Thoracic aorta (tissue), 2 donors: ENCODE data around the gene SHANK3. TPM values are rescaled to one million over a fixed set of nuclear protein-coding genes. Genes with fewer than 3 reads are reported as not detected.

ENCODE experiments used
- ATAC-seq: fragments of 150-250 bp; one replicate; pipeline ENCODE4 v1.8.0; 2017; ENCODE audit warnings: low read depth; ENCODE audit not compliant: insufficient number of reproducible peaks, low FRiP score
- DNase-seq: peaks from one replicate; pipeline ENCODE4 v3.0.0-alpha.2; 2020; ENCODE audit warnings: low spot score
- H3K27ac ChIP-seq, 2 donors: fragments of 200-600 bp; sonication (generic); 1 replicate in 1 of 2; 2 replicates in 1 of 2; pipeline ENCODE4 v1.5.1; 2016; ENCODE audit warnings: mild to moderate bottlenecking in 2 of 2, moderate library complexity in 2 of 2
- H3K27me3 ChIP-seq: fragments of 200-600 bp; sonication (generic); replicated peaks from 2 replicates; pipeline ENCODE4 v1.6.0; 2016; ENCODE audit warnings: mild to moderate bottlenecking; ENCODE audit not compliant: insufficient read depth
- H3K36me3 ChIP-seq: fragments of 200-600 bp; sonication (generic); one replicate; pipeline ENCODE4 v1.5.1; 2016
- H3K4me1 ChIP-seq, 2 donors: fragments of 200-600 bp; sonication (generic); 1 replicate in 1 of 2; 2 replicates in 1 of 2; pipeline versions ENCODE4 v1.5.1 to v1.6.0; 2016; ENCODE audit warnings: low read depth in 2 of 2, mild to moderate bottlenecking in 1 of 2; ENCODE audit not compliant: control insufficient read depth in 1 of 2
- H3K4me3 ChIP-seq: fragments of 200-600 bp; sonication (generic); 2 replicates; pipeline ENCODE4 v1.5.1; 2016; ENCODE audit warnings: mild to moderate bottlenecking
- H3K9me3 ChIP-seq: fragments of 200-600 bp; sonication (generic); 2 replicates; pipeline ENCODE4 v1.5.1; 2016
- CTCF ChIP-seq: fragments of 200-600 bp; sonication (generic); IDR thresholded peaks from one replicate; pipeline ENCODE4 v1.5.1; 2019; ENCODE audit warnings: antibody characterized with exemption
- total RNA-seq, 2 donors: library from RNA; depleted of rRNA; stranded (reverse); fragments of >200 nt; gene quantifications; one replicate each; pipeline versions ENCODE4 v1.1.0 to v1.2.3, GENCODE V29; 2016

Gene SHANK3
- total RNA-seq, 2 donors from 2014 or later = 10.7 to 14.3 TPM

DNA sequence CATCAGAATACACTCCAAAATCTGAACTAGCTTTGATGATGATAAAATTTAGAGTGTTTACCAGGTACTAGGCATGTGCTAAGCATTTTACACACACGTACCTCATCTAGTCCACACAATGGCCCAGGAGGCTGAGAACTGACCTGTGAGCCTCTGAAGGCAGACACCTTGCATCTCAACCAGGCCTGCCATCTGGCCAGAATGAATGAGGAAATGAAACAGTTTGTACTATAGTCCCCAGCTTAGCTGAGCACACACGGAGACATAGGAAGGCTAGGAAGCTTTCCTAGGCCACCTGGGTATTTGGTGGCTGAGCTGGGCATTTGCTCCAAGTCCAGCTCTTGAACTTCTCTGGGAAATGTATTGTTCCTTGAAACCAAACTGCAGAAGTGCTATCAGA is 6.9 kb upstream of the SHANK3 start:
- Histone ChIP-seq H3K36me3 (no peaks in the 10 kb centered on the region), H3K27me3 (no peaks in the 10 kb centered on the region), H3K27ac (no peak overlapping the region), H3K4me3 (no peak overlapping the region), H3K4me1 (no peaks in the 10 kb centered on the region), H3K9me3 (no peaks in the 10 kb centered on the region)
- no peak for DNase-seq
- no peak for TF ChIP-seq CTCF
- no peak for ATAC-seq

GRCh38 chr22:50670513-50670912 is 2.1 kb upstream of the SHANK3 start:
- Histone ChIP-seq H3K4me3 (no peak overlapping the region), H3K27me3 (peaks cover 5% of the 10 kb centered on the region), H3K4me1 (peaks cover 6% of the 10 kb centered on the region in 2 donors), H3K9me3 (no peaks in the 10 kb centered on the region), H3K27ac (no peak overlapping the region), H3K36me3 (no peaks in the 10 kb centered on the region)
- no peak for DNase-seq
- ATAC-seq = no peak
- no peak for TF ChIP-seq CTCF

GRCh38 chr22:50670914-50671538 is 1.6 kb upstream of the SHANK3 start:
- DNase-seq = no peak
- no peak for ATAC-seq
- H3K9me3 ChIP-seq = no peaks in the 10 kb centered on the region
- no peaks in the 10 kb centered on the region for H3K36me3 ChIP-seq
- H3K27me3 ChIP-seq = peaks cover 5% of the 10 kb centered on the region
- no peak overlapping the region for H3K4me3 ChIP-seq
- peaks cover 6% of the 10 kb centered on the region in 2 donors for H3K4me1 ChIP-seq
- H3K27ac ChIP-seq = no peak overlapping the region
- no peak for TF ChIP-seq CTCF

- TF ChIP-seq CTCF = no peak
- H3K36me3 ChIP-seq = no peaks in the 10 kb centered on the region
- DNase-seq = no peak
- no peak overlapping the region for H3K4me3 ChIP-seq
- H3K27me3 ChIP-seq = peaks cover 5% of the 10 kb centered on the region
- peaks cover 6% of the 10 kb centered on the region in 2 donors for H3K4me1 ChIP-seq
- H3K9me3 ChIP-seq = no peaks in the 10 kb centered on the region
- no peak overlapping the region for H3K27ac ChIP-seq
- ATAC-seq = no peak
Measured at GRCh38 chr22:50671641-50672040, 982 bp upstream of the SHANK3 start.

GRCh38 chr22:50672041-50672440 is 582 bp upstream of the SHANK3 start:
- Histone ChIP-seq H3K4me1 (peaks cover 6% of the 10 kb centered on the region in 2 donors), H3K36me3 (no peaks in the 10 kb centered on the region), H3K4me3 (no peak overlapping the region), H3K9me3 (no peaks in the 10 kb centered on the region), H3K27me3 (peaks cover 5% of the 10 kb centered on the region), H3K27ac (no peak overlapping the region)
- no peak for ATAC-seq
- no peak for DNase-seq
- TF ChIP-seq CTCF = no peak
